ENCODE results near the gene EPG5.
"Not testable (repeated sequence)": the region's sequence is repeated elsewhere in the genome, so short reads cannot be mapped to it uniquely, and the experiment has no call there.

The EPG5 gene

DNA sequence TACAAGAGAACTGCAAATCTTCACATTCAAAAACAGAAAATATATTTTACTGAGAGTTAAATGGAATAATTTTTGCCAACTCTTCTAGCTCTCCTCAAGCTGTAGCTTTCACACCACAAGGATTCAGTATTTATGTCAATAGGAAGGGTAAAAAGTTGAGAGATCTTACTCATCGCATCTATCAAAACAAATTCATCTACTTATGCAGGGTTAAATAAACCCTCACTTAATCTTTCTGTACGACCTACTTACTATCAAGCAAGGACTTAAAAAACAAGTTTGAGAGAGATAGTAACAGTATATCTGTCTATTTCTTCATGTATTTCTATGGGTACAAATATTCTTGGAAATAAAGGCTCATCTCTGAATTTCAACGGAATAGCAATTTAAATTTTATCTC is 106.2 kb downstream of the EPG5 start:
- DNase-seq = no peak

DNA sequence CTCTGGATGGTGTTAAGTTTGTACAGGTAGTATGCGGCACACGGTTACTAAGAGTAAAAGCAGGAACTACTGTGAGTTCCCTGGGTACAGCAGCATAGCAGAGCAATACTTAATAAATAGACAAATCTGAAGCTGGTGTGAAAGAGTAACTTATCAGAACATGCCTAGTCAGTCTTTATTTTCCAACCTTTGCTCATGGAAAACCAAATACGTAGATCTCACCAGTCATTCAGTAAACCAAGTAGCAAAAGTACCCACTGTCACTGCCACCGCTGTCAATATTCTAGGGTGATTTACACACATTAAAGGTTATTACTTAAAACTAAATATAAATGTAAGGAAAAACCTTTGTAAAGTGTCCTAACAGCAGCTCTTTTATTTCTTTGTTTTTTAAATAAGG is 106.6 kb downstream of the EPG5 start:
- DNase-seq = no peak

DNA sequence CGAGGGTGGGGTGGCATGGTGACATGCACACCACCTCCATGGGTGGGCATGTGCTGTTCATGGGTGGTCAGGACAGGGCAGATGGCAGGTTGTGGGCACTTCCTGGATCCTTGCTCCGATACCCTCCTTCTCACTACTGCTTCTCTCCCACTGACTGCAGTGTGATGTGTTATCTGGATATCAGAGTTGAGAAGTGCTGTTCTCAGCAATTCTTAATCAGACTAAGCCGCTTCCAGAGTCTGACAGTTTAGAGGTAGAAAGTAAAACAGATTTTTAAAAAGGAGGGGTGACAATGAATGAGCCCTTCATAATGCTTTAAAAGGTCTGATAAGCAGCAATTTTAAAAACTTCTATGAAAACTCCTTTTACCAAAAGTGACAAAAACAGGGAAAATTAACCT is 107.8 kb downstream of the EPG5 start:
- no peak for DNase-seq

DNA sequence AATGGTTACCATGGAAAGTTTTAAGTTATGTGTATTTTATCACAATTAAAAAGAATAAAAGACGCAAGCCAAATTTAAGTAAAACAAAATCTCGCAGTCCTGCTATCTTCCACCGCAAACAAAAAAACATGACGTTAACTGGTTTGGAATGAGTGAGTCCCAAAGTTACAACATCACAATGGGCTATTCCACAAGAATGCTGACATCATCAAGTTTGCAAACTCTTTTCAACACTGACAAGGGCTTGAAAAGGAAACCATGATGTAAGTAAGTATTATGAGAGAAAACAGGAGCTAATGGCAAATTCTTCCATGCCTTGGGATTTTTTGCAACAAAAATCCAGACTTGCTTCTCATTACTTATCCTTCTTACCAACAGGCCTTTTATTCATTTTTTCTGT is 110.6 kb downstream of the EPG5 start:
- DNase-seq = no peak

DNA sequence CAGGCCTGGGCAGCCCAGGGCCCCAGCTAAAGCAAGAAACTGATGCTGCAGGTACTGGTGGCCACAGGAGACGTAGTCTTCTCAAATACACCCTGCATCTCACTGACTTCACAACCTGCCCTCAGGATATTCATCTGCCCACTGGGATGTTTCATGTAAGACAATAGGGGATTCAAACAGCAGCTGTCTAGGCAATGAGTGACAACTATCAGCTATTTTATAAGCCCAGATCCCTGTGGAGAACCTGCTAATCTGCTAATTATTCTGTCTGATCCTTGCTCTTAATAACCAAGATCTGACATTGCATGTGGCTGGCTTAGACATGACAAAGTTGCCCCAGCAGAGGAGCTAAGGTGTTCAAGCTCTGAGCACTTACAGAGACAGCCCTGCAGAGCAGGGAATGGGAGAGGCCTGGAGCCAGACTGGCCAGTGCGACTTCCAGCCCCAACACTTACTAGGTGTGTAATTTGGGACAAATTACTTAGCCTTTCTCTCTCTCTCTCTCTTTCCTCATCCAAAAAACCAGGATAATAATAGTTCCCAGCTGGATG is 113.0 kb downstream of the EPG5 start:
- DNase-seq = no peak

DNA sequence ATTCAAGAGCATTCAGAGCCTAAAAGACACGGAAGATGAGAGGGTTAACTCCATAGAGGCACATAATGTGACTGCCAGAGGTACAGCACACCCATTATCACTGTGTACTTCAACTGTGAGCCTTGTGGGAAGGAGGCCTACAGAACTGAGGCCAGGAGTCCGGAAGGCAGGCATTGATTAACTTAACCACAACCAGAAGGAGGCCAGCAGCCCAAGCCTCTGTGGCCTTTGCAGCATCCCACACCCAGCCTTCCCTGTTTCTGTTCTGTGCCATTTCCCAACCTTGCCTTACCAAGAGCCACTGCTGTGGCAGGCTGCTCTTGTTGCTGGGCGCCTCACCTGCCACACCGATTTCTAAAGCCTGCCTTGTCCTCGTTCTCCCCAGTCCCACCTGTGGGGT is 114.5 kb downstream of the EPG5 start:
- DNase-seq = no peak

DNA sequence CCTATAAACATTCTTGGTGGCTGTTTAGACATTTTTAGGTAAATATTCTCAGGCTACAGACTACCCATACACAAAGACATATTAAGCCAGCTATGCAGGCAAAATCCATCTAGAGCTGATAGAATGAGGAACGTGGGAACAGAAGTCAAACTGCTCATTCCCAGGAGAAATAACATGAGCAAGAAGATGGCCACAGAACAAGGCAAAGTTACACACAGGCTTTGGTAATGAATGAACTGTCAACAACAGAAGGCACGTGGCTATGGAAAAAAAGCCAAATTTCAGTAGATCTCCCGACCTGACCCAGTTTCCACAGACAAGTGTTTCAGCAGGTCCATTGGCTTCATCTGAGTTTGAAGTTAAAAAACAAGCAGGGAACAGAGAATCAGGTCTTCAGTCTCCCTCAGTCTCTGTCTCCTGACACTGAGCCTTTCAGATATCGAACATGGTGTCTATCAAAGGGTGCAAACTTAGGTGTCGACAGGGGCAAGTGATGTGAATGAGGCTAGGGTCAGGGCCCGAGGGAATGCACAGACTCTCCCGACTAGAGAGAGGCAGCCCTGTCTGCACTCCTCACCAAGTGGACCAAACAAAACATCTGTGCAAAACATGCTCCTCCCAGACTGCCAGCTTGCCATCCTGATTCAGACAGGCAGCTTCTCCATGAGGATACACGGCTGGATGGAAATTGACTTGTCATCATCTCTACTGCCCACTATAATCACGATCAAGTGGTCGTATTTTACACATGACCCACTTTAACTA is 115.8 kb downstream of the EPG5 start:
- no peak for DNase-seq

DNA sequence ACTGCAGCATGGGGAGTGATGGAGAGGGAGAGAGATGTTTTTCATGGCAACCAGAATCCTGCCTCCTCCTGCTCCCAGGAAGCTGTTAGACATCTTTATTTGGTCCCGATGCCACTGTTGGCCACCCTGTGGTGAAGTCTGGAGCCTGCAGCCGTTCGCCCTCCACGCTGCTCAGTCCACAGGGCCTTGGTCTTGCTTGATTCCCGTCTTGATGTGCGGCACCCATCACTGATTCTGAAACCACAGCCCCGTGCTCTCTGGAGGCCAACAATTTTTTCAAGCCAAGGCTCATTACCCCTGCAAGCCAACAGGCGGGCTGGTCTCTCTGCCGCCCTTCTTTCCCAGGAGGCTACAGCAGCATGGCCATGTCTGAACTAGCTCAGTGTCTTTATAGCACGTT is 117.1 kb downstream of the EPG5 start:
- no peak for DNase-seq

DNA sequence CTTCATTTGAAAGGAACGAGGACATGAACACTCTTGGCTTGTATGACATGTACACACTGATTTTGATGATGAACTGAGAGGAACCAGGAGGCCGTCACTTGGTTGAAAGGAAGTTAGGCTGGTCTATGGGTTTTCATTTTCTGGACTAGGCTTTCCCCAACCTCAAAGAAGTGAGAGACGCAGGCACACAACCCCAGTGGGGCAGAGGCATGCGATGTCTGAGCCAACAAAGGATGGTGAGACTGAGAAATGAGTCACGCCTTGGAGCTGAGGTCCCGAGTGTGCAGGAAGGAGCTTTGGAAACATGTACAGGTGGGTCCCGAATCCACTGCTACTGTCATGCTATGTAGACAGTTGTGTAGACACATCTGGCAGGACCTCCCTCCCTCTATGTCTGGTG is 117.6 kb downstream of the EPG5 start:
- no peak for DNase-seq

DNA sequence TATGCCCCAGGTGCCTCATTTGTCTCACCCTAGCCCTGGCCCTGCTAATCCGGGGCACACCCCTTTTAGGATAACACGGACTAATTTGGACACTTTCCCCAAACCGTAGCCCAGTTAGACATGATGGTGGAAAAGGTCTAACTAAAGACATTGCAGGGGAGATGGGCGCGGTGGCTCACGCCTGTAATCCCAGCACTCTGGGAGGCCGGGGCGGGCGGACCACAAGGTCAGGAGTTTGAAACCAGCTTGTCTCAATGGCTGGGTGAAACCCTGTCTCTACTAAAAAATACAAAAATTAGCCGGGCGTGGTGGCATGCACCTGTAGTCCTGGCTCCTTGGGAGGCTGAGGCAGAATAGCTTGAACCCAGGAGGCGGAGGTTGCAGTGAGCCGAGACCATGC is 118.5 kb downstream of the EPG5 start:
- DNase-seq = not testable (repeated sequence)

DNA sequence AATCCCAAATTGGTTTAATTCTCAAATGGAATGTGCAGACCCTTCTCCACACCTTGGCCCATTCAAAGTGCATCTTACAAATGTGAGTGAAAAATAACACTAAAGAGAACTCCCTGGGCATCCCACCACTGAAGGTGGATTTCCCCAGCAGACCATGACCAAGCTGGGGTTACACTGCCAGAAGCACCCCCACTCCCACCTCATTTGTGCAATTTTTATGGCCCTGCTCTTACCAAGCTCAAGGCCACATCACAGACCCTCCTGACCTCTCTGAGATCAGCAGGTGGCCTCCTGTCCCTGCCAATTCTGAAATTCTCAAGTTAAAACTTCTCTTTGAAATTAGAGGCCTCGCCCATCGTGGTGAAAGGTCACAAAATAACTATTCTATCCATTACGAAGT is 120.0 kb downstream of the EPG5 start:
- no peak for DNase-seq

DNA sequence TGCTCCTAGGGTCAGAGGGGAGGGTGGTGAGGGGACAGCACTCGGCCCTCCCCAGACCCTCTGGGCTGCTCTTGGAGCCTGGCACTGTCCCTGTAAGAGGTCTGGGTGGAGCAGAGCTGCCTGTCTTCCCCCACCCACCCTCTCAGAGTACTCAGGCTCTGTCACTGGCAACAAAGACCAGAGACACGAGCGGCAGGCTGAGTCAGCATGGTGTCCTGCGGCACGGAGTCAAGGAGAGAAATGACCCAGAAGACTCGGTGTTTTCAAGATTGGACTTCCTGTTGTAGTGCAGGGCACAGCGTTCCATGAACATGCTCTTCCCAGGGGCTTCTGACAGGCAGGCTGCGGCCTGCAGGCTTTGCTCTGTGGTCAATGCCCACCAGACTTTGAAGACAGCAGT is 121.7 kb downstream of the EPG5 start:
- DNase-seq = no peak

DNA sequence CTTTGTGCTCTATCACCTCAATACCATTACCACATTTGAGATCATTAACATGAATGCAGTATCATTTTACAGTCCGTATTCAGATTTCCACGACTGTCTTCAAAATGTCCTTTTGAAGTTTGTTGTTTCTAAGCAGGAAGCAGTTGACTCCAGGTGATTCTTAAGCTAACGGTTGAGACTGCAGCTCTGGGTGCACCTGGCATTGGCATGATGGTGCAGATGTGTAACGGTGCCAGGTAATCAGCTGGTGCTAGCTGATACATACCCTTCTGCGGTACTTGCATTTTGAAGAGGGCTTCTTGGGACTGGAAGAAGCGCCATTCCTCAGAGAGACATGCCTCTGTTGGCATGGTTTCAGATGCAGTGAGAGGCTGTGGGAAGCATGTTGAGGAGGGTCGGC is 122.2 kb downstream of the EPG5 start:
- DNase-seq = no peak

DNA sequence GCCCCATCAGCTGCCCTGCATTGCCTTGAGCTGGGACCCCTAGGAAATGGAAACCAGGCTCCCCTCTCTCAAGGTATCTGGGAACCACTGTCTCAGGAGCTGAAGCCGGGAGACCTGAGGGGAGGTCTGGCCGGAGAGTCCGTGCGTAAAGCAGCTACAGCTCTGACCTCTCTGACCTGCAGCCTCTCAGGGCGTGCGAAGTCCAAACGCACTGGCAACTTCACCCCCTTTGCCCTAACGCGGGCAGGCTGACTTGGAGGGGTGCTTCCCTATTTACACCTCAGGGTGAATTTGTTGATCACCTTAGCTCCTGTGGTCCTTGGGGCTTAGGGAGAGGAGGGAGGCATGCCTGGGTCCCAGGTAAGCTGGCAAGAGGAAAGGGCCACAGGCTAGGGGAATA is 124.1 kb downstream of the EPG5 start:
- DNase-seq = no peak

DNA sequence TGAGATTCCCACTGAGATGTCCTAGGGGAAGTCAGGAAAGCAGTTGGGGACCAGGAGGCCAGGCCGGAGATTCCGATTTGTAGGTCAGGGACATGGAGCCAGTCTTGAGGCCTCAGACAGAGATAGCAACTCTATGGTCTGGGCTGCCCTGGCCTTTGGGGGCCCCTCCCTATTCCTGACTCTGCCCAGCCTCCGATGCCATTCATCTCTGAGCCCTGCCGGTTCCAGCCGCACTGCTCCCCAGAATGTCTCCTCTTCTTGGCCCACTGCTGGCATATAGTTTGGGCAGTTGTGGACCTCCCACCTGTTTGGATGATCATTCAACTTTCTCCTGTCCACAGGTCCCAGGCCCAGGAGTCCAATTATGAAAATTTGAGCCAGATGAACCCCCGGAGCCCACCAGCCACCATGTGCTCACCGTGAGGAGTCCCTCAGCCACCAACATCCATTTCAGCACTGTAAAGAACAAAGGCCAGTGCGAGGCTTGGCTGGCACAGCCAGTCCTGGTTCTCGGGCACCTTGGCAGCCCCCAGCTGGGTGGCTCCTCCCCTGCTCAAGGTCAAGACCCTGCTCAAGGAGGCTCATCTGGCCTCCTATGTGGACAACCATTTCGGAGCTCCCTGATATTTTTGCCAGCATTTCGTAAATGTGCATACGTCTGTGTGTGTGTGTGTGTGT is 125.2 kb downstream of the EPG5 start:
- no peak for DNase-seq

DNA sequence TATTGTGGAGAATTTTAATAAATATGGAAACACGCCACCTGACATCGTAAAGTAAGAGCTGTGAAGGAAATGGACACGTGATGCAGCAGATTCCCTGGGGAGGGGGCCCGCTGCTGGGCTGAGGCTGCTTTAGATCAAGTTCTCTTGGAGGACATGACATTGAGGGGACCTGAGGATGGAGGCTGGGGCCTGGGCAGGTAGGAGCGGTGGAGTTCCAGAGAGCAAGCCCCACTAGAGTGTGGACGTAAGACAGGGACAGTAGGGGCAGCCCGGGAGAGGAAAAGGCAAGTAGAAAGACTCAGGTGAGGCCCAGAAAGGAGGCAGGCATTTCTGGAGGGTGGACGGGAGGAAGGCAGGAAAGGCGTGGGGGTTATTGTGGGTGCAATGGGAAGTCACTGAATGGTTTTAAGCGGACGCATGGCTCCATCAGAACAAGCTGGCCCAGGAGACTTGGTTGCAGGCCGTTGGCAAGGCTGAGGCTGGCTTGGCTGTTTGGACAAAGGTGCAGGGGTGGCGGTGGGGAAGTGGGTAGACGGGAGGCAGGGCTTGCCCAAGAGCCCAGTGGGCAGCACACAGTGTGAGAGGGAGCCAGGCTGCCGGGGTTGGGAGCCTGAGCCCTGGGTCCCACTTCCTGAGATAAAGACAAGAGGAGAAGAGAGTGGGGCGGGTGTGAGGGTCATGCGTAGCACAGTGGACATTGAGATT is 125.9 kb downstream of the EPG5 start:
- DNase-seq = no peak

DNA sequence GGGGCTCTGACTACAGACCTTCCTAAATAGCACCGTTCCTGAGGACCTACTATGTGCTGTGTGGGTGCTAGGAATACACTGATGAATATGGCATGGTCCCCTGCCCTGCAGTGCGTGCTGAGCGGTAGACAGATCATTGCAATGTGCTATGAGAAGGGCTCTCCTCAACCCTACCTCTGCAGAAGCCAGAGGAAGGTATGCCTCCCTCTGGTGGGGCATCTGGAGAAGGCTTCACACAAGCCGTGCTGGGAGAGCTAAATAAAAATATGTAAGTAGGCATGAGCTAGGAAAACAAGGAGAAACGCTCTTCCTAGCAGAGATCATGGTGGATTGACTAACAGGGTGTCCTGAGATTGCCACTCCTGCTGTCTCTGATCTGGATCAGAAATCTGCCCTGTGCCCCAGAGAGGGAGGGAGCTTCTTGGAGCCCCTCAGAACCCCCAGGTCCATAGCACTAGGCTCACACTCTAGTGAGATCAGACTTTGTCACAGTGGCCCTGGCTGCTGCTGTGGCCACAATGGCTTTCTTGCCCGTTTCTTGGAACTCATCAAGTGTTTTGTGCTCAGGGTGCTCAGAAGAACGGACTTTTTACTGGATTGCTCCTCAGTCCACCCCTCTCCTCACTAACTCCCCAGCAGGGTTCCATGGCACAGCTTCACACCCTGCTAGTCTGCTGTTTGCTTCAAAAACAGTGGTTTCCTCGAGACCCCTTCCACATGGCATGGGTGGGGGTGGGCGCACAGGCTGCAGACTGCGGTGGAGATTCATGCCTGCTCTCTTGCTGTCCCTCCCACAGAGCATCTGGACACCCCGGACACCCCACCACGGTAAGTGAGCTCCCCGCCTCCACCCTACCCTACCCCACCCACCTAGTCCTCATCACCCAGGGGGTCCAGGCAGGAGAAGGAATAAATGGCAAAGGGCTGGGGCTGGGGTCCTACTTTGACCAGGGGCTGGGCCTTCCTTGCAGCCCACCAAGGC is 127.4 kb downstream of the EPG5 start:
- no peak for DNase-seq

DNA sequence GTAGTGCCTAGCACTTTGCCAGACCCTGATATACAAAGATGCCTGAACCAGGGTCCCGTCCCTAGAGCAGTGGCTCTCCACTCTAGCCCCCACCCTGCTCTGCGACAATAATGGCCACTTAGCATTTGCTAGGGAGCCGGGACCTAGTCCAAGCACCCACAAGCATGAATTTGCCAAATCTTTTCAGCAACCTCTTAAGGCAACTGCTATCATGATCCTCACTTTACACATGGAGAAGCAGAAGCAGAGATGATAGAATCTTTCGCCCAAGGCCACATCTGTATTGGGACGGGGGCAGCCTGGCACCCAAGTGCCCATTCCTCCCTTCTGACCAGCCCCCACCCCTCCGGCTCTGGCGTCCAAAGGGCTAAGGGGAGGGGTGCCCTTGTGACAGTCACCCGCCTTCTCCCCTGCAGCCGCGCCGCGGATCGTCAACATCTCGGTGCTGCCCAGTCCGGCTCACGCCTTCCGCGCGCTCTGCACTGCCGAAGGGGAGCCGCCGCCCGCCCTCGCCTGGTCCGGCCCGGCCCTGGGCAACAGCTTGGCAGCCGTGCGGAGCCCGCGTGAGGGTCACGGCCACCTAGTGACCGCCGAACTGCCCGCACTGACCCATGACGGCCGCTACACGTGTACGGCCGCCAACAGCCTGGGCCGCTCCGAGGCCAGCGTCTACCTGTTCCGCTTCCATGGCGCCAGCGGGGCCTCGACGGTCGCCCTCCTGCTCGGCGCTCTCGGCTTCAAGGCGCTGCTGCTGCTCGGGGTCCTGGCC is 128.6 kb downstream of the EPG5 start:
- DNase-seq = no peak

DNA sequence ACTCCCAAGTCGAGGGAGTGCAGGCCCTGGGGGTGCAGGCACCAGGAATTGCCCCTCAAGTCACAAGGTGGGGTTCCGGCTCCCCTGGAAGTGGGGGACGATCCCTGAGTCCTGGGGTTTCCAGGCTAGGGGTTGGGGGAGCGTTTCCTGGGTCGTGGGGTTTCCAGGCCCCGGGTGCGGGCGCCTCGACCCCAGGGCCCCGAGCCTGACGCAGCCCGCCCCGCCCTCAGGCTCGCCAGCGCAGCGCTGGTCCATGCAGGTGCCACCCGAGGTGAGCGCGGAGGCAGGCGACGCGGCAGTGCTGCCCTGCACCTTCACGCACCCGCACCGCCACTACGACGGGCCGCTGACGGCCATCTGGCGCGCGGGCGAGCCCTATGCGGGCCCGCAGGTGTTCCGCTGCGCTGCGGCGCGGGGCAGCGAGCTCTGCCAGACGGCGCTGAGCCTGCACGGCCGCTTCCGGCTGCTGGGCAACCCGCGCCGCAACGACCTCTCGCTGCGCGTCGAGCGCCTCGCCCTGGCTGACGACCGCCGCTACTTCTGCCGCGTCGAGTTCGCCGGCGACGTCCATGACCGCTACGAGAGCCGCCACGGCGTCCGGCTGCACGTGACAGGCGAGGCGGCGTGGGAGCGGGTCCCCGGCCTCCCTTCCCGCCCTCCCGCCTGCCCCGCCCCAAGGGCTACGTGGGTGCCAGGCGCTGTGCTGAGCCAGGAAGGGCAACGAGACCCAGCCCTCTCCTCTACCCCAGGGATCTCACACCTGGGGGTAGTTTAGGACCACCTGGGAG is 129.7 kb downstream of the EPG5 start:
- no peak for DNase-seq

DNA sequence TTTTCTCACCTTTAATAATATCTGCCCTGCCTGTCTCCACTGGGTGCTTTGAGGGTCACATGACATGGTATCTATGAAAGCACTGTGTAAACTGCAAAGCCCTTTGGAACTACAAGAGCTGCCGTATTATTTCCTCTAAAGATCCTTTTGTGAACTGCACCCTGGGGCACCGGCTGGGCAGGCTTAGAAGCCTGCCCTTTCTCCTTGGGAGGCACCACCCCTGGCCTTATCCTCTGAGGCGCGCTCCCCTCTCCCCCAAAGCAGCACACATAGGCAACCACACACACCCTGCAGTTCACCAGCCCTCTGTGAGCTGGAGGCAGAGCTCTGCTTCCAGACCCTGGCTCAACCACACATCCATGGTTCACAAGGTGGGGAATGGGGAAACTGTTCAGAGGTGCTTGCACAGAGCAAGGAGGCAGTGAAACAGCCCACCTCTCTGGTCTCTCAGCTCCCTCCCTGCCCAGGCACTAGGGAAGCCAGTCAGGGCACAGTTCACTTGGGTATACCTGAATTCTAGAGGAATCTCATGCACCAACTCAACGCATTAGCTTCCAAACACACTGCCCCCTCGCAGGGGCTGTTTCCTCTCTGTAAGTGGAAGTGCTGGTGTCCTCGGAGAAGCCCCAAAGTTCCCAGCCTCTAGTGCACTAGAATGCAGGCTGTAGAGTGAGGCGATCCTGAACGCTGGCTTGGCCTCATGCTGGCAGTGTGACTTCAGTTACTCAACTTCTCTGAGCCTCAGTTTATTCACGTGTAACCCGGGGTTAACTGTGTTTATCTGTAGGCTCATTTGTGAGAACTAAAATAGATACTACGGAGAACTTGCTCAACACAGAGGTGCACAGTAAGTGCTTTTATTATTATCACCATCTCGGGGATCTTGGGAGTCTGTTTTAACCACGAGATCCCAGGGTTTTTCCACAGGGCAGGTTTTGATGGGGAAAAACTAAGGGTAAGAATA is 130.6 kb downstream of the EPG5 start:
- no peak for DNase-seq

Data from KG1 (cell line).